SH-SY5Y (cell line): ENCODE data around the gene MAL.

Experiments
- GATA2 ChIP-seq: IDR thresholded peaks from 2 replicates; pipeline ENCODE4 v1.6.1; 2011; ENCODE audit warnings: mild to moderate bottlenecking, low read depth, low read length
- GATA3 ChIP-seq: IDR thresholded peaks from 2 replicates; pipeline ENCODE4 v1.6.1; 2011; ENCODE audit warnings: low read depth, mild to moderate bottlenecking, low read length, moderate library complexity

The MAL gene

GRCh38 chr2:95051626-95052025 is 26.1 kb downstream of the MAL start:
- TF ChIP-seq GATA2 (no peak), GATA3 (no peak)

GRCh38 chr2:95052307-95052706 is 26.8 kb downstream of the MAL start:
- TF ChIP-seq GATA3 (no peak), GATA2 (no peak)

- TF ChIP-seq GATA3 (no peak), GATA2 (no peak)
These were observed 27.4 kb downstream of the MAL start for GRCh38 chr2:95052804-95053479.

- TF ChIP-seq GATA2 = no peak
- no peak for TF ChIP-seq GATA3
These were observed 28.0 kb downstream of the MAL start for GRCh38 chr2:95053543-95053942.

- TF ChIP-seq GATA2 (no peak), GATA3 (no peak)
These were observed 28.5 kb downstream of the MAL start for GRCh38 chr2:95054016-95054415.

- no peak for TF ChIP-seq GATA3
- no peak for TF ChIP-seq GATA2
These were observed 29.8 kb downstream of the MAL start for GRCh38 chr2:95055262-95055661.

- no peak for TF ChIP-seq GATA3
- no peak for TF ChIP-seq GATA2
These were observed 30.5 kb downstream of the MAL start for GRCh38 chr2:95056044-95056443.

GRCh38 chr2:95056461-95057459 is 31.3 kb downstream of the MAL start:
- TF ChIP-seq GATA3 = no peak
- no peak for TF ChIP-seq GATA2

GRCh38 chr2:95057535-95058370 is 32.2 kb downstream of the MAL start:
- TF ChIP-seq GATA2 (no peak), GATA3 (no peak)

- TF ChIP-seq GATA2 = no peak
- TF ChIP-seq GATA3 = no peak
These were observed 33.0 kb downstream of the MAL start for GRCh38 chr2:95058466-95058988.

- TF ChIP-seq GATA3 (no peak), GATA2 (no peak)
These were observed 33.6 kb downstream of the MAL start for GRCh38 chr2:95058989-95059641.

GRCh38 chr2:95059656-95060370 is 34.3 kb downstream of the MAL start:
- no peak for TF ChIP-seq GATA2
- no peak for TF ChIP-seq GATA3

- TF ChIP-seq GATA2 = no peak
- TF ChIP-seq GATA3 = no peak
These were observed 35.1 kb downstream of the MAL start for GRCh38 chr2:95060446-95061118.
